Femur (tissue), 1 donor: Measurements from ENCODE around the gene MAPT.
"Not testable (repeated sequence)": the region's sequence is repeated elsewhere in the genome, so short reads cannot be mapped to it uniquely, and the experiment has no call there.

ENCODE experiments used
- DNase-seq: peaks from one replicate; pipeline ENCODE4 v3.0.0-alpha.2; 2017

MAPT gene

DNA sequence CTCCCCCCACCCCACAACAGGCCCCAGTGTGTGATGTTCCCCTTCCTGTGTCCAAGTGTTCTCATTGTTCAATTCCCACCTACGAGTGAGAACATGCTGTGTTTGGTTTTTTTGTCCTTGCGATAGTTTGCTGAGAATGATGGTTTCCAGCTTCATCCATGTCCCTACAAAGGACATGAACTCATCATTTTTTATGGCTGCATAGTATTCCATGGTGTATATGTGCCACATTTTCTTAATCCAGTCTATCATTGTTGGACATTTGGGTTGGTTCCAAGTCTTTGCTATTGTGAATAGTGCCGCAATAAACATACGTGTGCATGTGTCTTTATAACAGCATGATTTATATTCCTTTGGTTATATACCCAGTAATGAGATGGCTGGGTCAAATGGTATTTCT is 62.4 kb downstream of the MAPT start:
- DNase-seq, result not testable (repeated sequence)

DNA sequence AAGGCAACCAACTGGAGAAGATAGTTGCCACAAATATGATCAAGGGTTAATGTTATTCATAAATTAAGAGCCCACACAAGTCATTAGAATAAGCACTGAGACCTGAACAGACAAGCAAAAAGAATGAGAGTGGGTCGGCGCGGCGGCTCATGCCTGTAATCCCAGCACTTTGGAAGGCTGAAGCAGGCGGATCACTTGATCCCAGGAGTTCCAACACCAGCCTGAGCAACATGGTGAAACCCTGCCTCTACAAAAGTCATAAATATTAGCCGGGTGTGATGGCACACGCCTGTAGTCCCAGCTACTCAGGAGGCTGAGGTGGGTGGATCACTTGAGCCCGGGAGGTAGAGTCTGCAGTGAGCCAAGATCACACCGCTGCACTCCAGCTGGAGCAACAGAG is 64.0 kb downstream of the MAPT start:
- no peak for DNase-seq

DNA sequence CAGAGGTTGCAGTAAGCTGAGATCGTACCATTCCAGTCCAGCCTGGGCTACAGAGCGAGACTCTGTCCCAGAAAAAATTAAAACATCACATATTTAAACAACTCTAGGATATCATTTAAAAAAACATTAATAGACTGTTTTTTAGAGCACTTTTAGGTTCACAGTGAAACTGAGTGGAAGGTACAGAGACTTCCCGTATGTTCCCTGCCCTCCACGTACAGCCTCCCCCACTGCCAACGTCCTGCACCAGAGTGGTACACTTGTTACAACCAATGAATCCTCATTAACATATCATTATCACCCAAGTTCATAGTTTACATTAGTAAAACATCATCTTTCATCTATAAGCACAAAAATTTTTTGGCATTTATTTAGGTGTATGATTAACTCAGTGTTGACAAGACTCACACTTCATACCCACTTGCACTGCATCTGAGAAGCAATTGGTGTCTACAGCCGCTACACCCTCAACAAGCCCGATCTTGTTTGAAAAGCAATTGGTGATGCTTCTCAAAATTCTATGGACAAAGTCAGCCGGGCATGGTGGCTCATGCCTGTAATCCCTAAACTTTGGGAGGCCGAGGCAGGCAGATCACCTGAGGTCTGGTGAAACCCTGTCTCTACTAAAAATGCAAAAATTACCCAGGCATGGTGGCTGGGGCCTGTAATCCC is 64.8 kb downstream of the MAPT start:
- DNase-seq, result no peak

DNA sequence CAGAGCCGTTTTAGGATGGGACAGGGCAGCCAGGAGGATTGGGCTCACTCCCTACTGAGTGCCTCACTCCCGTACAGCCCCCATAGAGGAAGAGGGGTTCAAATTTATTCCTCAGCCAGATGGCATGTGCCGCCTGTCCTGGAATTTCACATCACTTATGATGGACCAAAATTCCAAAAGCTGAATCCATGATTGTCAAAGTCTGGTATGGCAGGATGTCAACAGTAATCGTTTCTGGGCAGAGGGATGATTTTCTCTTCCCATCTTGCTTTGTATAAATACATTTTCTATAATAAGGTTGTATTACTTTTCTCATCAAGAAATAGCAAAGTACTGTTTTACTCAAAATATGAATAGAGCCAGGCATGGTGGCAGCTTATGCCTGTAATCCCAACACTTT is 66.0 kb downstream of the MAPT start:
- DNase-seq, result no peak

DNA sequence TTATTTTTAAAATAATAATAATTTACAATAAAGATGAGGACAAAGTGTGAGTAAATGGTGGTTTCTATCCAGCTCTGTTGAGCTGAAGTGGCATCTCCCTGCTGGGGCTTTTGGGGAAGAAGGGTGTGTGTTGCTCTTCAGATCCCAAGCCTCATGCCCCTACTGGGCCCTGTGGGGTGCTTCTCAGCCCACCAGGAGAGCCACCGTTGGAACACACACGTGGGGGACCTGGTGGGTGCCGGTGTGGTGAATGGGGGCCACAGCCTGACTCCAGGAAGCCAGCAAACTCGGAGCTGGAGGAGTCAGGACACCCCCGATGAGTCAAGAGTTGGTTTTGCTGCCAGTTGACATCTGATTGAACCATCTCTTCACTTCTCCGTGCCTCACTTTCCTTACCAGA is 66.9 kb downstream of the MAPT start:
- no peak for DNase-seq

DNA sequence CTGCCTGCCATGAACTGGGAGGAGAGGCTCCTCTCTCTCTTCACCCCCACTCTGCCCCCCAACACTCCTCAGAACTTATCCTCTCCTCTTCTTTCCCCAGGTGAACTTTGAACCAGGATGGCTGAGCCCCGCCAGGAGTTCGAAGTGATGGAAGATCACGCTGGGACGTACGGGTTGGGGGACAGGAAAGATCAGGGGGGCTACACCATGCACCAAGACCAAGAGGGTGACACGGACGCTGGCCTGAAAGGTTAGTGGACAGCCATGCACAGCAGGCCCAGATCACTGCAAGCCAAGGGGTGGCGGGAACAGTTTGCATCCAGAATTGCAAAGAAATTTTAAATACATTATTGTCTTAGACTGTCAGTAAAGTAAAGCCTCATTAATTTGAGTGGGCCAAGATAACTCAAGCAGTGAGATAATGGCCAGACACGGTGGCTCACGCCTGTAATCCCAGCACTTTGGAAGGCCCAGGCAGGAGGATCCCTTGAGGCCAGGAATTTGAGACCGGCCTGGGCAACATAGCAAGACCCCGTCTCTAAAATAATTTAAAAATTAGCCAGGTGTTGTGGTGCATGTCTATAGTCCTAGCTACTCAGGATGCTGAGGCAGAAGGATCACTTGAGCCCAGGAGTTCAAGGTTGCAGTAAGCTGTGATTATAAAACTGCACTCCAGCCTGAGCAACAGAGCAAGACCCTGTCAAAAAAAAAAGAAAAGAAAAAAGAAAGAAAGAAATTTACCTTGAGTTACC is 68.0 kb downstream of the MAPT start:
- DNase-seq, result no peak

DNA sequence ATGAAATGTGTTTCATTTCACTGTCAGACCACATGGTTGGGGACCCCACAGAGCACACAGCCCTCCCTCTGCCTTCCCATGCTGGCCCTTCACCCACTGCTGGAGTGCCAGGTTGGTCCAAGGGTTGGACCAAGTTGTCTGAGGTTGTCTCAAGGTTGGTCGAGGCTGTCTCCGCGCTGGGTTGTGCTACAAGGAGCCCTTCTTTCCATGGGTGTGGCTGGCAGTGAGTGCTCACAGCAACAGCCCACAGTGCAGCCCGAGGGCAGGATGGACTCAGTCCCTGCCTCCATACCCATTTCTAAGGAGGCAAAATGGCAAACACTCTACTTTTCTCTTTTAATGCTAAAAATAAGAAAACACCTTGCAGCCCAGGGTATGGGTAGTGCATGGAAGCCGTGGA is 68.9 kb downstream of the MAPT start:
- no peak for DNase-seq

DNA sequence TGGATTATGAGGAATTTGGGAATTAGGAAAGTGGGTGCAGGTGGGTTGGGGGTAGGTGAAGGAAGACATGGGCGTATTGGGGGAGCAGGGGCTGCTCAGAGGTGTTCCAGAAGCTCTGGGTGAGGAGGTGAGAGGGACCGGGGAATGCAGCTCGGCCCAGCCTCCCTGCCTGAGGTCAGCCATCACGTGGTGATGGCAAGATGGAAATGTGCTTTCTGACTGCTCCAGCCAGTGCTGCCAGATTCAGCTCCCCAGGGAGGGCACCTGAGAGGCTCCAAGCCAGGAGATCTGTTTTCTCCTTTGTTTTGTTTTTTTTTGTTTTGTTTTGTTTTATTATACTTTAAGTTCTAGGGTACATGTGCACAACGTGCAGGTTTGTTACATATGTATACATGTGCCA is 69.5 kb downstream of the MAPT start:
- DNase-seq, result no peak

DNA sequence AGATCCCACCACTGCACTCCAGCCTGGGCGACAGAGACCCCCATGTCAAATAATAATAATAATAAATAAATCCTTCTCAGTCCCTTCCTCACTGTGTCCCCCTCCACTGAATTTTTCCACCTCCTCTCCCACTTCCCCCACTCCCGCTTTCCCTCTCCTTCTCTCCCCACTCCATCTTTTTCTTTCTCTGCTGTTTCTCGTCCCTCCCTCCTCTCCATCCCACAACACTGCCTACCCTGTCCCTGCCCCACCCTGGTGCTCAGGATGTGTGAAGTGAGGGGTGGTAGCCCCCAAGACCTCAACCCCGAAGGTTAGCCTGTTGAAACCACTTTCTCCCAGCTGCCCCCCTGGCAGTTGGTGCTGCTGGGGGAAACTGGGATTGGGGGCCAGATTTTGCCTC is 70.3 kb downstream of the MAPT start:
- no peak for DNase-seq

DNA sequence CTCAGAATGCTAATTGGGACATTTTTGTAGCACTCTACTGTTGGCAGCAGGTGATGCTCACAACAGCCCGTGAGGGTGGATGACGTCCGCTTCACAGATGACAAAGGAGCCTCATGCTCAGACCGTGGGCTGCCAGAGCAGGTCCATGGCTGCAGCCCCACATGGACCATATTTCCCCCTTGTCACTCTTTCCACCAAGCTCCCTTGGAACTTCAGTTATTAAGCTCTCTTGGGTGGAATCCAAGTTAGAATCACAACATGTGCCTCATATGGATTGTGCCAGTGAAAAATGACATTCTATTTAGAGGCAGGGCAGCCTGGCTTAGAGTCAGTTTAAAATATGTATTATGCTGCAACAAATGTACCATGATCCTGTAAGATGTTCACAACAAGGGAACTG is 71.5 kb downstream of the MAPT start:
- no peak for DNase-seq

DNA sequence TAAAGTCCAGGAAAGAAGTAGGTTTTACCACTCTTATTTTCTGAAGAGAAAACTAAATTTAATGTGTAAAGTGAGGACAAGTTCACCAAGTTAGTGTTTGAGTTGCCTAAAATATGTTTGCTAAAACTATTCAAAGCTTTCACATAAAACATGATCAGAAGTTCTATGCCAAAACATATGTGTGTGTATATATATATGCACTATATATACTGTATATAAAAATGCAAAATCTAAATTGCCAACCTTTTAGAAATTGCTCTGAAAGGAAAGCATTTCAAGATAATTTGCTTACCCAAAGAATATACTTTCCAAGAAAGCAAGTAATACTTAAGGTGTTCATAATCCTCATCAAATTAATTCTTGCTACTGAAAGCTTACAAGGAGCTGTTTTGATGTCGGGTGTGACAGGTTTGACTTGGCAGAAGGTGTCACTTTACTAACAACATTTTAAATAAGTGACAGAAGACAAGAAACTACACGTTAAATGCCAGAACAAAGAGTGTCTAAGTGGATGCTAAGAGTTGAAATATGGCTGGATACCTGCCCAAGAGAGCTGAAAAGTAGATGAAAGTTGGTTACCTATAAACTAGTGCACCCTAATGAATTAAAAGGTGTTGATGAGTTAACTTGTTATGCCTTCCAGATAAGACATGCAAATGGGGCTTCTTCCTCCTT is 72.4 kb downstream of the MAPT start:
- DNase-seq, result no peak

DNA sequence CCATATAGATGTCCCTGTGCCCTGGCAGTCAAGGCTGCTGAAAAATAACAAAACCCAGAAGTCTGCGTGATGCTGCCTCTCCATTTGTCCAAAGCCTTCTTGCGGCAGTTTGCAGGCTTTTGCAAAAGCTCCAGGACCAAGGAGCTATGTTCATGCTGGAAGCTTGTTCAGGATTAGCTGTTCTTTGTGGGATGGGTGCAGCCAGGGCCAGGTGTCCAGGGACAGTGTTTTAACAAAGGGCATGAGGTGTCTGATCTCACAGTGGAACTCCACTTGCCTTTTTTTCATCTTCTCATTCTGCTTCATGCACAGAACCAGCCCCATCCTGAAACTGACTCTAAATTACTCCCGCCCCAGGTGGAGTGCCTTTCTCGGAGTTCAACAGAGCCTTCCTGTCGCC is 73.0 kb downstream of the MAPT start:
- no peak for DNase-seq

DNA sequence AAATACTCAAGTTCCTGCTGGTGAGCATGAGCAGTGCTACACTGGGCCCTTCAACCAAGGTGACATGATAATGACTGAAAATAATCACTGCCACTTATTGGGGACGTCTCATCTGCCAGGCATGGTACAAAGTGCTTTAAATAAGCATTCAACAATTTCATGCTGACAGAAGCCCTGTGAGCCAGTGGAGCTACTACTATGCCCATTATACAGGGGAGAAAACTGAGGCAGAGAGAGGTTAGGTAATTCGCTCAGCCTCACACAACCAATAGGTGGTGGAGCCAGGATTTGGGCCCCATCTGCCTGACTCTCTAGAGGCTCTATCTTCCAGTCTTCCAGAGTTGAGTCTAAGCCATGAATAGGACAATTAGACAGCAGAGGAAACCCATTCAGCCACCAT is 74.4 kb downstream of the MAPT start:
- DNase-seq, result no peak

DNA sequence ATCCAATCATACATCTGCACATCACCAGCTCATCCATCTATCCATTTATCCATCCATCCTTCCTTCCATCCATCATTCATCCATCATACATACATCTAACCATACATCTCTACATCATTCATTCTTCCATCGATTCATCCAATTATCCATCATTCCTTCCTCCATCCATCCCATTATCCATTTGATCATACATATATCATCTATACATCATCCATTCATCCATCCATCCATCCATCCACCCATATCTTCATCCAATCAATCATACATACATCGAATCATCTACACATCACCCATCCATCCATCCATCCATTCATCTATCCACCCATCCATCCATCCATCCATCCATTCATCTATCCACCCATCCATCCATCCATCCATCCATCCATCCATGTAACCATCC is 75.4 kb downstream of the MAPT start:
- no peak for DNase-seq

DNA sequence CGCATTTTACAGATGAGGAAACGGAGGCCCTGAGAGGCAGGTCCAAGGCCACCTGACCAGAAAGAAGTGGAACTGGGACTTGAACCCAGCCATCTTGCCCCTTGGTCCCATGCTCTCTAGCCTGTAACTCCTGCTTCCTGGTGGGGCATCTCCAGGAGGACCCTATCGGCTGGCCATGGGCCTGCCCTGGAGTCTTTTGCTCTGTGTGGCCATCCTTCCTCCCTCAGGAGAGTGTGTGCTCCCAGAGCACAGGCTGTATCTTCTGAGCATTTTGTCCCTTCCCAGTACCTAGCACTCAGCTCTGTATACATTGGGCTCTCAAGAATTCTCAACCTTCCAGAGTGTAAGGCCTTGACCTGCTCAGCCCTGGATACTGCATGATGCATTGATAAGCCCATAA is 76.3 kb downstream of the MAPT start:
- no peak for DNase-seq

DNA sequence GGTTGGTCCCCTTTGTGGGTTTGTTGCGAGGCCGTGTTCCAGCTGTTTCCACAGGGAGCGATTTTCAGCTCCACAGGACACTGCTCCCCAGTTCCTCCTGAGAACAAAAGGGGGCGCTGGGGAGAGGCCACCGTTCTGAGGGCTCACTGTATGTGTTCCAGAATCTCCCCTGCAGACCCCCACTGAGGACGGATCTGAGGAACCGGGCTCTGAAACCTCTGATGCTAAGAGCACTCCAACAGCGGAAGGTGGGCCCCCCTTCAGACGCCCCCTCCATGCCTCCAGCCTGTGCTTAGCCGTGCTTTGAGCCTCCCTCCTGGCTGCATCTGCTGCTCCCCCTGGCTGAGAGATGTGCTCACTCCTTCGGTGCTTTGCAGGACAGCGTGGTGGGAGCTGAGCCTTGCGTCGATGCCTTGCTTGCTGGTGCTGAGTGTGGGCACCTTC is 77.4 kb downstream of the MAPT start:
- no peak for DNase-seq

DNA sequence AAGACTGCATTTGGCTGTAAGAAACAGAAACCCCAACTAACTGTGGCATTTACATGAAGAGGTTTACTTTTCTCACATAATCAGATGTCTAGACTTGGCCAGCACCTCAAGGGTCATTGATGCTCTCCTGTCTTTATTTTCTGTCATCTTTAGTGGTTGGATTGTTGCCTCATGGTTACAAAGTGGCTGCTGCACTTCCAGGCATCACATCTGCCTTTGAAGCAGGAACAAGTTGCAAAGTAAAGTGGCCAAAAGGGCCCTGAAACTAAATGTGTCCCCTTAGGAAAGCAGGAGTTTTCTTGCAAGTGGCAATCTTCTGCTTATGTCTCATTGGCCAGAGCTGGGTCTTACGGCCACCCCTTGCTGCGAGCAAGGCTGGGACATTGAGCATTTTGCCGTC is 78.2 kb downstream of the MAPT start:
- DNase-seq, result no peak

DNA sequence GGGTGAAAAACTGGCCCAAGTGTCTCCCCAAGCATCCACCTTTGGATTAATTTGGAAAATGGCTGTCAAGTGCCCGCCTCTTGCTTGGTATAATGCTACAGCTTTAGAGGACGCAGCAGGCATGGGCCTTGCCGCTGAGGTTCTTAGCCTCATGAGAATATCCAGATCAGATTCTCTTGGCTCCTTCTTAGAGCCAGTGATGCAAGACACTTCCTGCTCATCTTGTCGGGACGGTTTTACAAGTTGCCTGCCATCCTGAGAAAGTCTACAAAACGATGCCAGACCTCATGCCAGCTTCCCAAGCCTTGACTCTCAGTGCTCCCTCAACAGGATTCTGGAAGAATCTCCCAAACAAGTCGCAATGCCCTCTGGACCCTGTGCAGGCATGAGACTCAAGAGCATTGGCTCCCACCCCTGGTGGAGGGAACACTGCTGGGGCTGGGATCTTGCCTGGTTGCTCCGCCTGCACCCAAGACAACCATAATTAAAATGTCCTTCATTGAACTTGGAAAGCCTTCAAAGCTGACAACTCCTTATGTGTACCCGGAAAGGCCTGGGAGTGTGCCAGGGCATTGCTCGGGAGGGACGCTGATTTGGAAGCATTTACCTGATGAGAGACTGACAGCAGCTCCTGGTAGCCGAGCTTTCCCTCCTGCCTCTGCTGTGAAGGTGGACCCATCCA is 78.9 kb downstream of the MAPT start:
- DNase-seq, result no peak

DNA sequence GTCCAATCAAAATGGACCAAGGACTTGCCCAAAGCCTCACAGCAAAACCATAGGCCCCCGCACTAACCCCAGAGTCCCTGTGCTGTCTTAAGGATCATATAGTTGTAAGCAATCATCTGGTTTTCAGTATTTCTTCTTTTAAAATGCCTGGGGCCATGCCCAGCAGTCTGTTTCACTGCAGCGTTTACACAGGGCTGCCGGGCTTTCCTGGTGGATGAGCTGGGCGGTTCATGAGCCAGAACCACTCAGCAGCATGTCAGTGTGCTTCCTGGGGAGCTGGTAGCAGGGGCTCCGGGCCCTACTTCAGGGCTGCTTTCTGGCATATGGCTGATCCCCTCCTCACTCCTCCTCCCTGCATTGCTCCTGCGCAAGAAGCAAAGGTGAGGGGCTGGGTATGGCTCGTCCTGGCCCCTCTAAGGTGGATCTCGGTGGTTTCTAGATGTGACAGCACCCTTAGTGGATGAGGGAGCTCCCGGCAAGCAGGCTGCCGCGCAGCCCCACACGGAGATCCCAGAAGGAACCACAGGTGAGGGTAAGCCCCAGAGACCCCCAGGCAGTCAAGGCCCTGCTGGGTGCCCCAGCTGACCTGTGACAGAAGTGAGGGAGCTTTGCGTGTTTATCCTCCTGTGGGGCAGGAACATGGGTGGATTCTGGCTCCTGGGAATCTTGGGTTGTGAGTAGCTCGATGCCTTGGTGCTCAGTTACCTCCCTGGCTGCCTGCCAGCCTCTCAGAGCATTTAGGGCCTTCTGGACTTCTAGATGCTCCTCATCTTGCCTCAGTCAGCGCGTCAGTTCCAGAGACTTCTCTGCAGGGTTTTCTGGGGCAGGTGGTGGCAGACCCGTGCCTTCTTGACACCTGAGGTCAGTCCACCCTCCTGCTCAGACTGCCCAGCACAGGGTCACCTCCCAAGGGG is 79.8 kb downstream of the MAPT start:
- no peak for DNase-seq

DNA sequence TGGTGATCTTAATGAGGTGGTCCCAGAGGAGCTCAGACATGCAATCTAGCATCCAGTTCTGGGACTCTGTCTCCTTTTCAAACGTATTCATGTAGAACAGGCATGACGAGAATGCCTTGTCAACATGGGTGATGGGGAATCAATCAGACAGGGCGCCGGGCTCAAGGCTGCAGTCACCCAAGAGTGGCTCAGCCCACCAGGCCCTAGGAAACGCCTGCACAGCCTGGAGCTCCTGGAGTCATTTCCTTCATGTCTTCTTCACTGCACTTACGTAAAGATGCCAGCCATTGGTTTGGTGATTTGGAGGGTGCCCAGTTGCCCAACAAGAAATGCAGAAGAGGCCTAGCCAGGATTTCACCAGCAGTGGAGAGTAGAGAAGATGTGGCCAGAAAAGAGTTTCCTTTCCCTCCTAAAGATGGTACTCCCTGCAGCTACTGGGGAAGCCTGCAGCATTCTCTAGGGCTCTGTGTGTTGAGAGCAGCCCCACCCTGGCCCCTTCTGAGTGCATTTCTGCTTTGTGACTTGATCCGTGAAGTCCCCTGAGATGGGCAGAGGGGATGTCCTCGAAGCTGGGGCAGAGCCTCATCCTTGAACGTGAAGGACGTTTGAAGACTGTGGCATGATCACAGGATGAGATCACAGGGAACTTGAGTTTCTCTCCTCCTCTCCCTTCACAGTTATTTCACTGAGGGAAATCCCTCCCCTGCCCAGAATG is 80.7 kb downstream of the MAPT start:
- no peak for DNase-seq

DNA sequence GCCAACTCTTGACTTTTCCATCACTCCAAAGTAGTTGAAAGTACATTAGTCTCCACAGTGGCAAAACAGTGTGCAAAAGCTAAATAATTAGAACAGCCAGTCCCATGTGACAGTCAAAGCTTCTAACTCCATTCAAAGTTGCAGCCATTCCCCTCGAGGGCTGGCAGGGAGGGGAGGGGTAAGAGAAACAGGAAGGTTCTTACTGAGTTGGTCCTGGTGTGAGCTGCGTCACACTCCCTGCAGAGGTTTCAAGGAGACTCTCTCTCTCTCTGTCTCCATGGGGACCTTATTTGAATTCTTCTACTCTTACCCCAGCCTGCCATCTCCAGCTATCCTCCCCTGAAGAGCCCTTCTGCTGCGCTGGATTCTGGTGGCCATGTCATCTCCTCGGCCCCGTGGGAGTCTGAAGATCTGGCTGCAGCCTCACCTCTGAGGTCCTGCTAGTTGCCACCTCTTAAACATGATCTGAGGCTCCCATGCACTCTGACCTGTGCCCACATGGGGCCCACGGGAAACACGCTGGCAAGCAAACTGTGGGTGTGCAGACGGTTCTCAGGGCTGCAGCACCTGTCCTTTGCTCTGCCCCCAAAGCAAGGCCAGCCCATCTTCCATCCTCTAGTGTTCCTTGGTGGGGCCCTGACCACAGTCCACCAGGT is 81.4 kb downstream of the MAPT start:
- no peak for DNase-seq
